GM12892 (cell line): ENCODE data around the gene PRRT1B.

Source experiments
- POLR2A ChIP-seq: IDR thresholded peaks from 2 replicates; pipeline ENCODE4 v1.6.1; 2011; ENCODE audit warnings: low read depth, low read length, control low read depth
- POLR2AphosphoS5 ChIP-seq: IDR thresholded peaks from 2 replicates; pipeline ENCODE4 v1.6.1; 2011; ENCODE audit warnings: low read depth, low read length, control low read depth
- TAF1 ChIP-seq: IDR thresholded peaks from 2 replicates; pipeline ENCODE4 v1.6.1; 2011; ENCODE audit warnings: low read depth, mild to moderate bottlenecking, control low read depth, low read length, borderline replicate concordance

DNA sequence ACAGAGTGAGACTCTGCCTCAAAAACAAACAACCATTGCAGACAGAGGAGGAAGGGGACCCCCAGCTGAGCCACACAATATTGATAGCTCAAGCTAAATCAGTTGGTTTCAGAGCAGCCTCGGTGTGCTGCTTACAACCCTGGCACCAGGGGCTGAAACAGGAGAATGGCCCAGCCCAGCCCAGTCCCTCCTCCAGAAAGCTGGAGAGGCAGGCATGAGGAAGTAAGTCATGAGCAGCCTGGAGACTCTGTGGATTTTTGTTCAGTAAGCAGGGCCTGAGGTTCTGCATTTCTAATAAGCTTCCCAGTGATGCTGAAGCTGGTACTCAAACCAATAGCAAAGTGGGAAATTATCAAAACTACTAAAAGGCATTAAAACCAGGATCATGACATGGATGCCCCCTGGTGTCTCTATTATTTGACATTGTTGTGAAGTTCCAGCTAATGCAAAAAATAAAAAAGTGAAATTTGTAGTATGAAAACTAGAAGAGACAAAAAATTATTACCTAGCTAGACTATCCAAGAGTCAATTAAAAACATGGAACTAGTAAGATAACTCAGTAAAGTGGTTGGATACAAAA is 14.2 kb downstream of the PRRT1B start:
- TF ChIP-seq POLR2A (no peak), POLR2AphosphoS5 (no peak), TAF1 (no peak)
